Body of pancreas (tissue), 4 donors: ENCODE measurements around the gene DOCK9.

Source experiments
- CTCF ChIP-seq, 7 experiments: fragments of 450-650 bp in 4 of 7; fragments of 200-600 bp in 3 of 7; sonication (generic) in 3 of 7; IDR thresholded peaks; one replicate each; pipeline ENCODE4 v1.5.1; 2016 to 2019; ENCODE audit warnings: antibody characterized with exemption in 7 of 7
- POLR2A ChIP-seq, 3 donors: fragments of 450-650 bp; IDR thresholded peaks; one replicate each; pipeline ENCODE4 v1.6.1; 2016; ENCODE audit warnings: antibody characterized with exemption in 3 of 3, mild to moderate bottlenecking in 2 of 3

GRCh38 chr13:98803111-98803561 lies 174.7 kb downstream of the DOCK9 start:
- TF ChIP-seq CTCF (IDR thresholded peaks at IDR 0.05) (no peak), POLR2A (IDR thresholded peaks at IDR 0.05) (no peak)
